ENCODE data around the gene MYO3A. TPM values are rescaled to one million over a fixed set of nuclear protein-coding genes. Genes with fewer than 3 reads are reported as not detected.
"Not testable (repeated sequence)": the region's sequence is repeated elsewhere in the genome, so short reads cannot be mapped to it uniquely, and the experiment has no call there.

Gene MYO3A
- total RNA-seq, 2 experiments from 2014 or later = not detected

GRCh38 chr10:25999295-25999981 is 65.4 kb downstream of the MYO3A start:
- ATAC-seq = peak; percentile 30
- H3K4me1 Mint-ChIP-seq = no peaks in the 10 kb centered on the region
- DNase-seq = no peak
- H3K27me3 Mint-ChIP-seq = peaks cover 9% of the 10 kb centered on the region
- H3K9me3 Mint-ChIP-seq (ENCODE audit: low read depth) = peaks cover 3% of the 10 kb centered on the region
- intact Hi-C loops (cut with DNase I, micrococcal nuclease) = no loop called here
- H3K36me3 Mint-ChIP-seq (ENCODE audit: low read depth) = no peaks in the 10 kb centered on the region
- H3K4me3 Mint-ChIP-seq = no peak overlapping the region
- H3K27ac Mint-ChIP-seq = no peak overlapping the region
- ChIA-PET CTCF (no interaction called here), POLR2A (no interaction called here)

DNA sequence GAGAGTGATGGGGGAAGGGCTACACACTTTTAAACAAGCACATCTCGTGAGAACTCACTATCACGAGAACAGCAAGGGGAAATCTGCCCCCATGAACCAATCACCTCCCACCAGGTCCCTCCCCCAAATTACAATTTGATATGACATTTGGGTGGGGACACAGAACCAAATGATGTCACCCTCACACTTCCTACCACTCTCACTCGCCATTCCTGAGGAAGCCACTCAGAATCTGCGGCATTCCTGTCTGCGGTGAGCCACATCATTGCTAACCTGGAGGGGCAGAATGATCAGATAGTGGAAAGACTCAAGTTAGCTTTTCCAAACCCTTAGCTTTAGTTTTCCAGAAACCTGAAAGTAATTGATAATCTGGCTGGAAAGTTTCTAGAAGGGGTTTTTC is 66.9 kb downstream of the MYO3A start:
- H3K4me3 Mint-ChIP-seq = no peak overlapping the region
- H3K27ac Mint-ChIP-seq = no peak overlapping the region

GRCh38 chr10:26002466-26002865 is 68.4 kb downstream of the MYO3A start:
- POLR2A ChIA-PET; H3K4me3 Mint-ChIP-seq; intact Hi-C loops (cut with DNase I, micrococcal nuclease); H3K4me1 Mint-ChIP-seq; ATAC-seq; H3K9me3 Mint-ChIP-seq (ENCODE audit: low read depth); CTCF ChIA-PET; H3K27ac Mint-ChIP-seq; H3K36me3 Mint-ChIP-seq (ENCODE audit: low read depth): not testable (repeated sequence)
- DNase-seq = peak; percentile 7
- H3K27me3 Mint-ChIP-seq = peaks cover 11% of the 10 kb centered on the region

More for the DNA sequence above, 66.9 kb downstream of the MYO3A start:
- Mint-ChIP-seq H3K27me3 (peaks cover 14% of the 10 kb centered on the region), H3K9me3 (ENCODE audit: low read depth) (peaks cover 3% of the 10 kb centered on the region), H3K4me1 (no peaks in the 10 kb centered on the region), H3K36me3 (ENCODE audit: low read depth) (no peaks in the 10 kb centered on the region)
- POLR2A ChIA-PET = no interaction called here
- DNase-seq (no peak), ATAC-seq (no peak)
- CTCF ChIA-PET = no interaction called here
- intact Hi-C loops (cut with DNase I, micrococcal nuclease) = no loop called here

DNA sequence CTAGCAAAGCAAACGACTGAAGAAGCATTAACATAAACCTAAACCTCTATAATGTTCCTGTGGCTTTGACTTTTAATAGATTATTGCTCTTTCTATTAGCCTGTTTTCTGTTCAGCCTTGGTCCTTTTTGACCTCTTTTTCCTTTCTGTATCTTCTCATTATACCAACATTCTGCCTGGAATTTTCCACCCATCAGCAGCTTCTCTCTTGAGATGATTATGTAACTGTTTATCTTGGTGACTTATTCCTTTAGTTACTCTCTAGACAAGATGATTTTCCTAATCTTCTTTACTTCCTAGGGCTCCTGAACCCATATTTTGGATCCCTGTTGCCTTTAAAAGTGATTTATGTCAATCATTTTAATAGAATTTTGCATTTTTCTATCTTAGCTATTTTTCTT is 81.1 kb downstream of the MYO3A start:
- DNase-seq = no peak
- intact Hi-C loops (cut with DNase I, micrococcal nuclease) = no loop called here
- H3K36me3 Mint-ChIP-seq (ENCODE audit: low read depth) = no peaks in the 10 kb centered on the region
- peaks cover 6% of the 10 kb centered on the region for H3K27me3 Mint-ChIP-seq
- no peaks in the 10 kb centered on the region for H3K4me1 Mint-ChIP-seq
- H3K4me3 Mint-ChIP-seq = no peak overlapping the region
- H3K9me3 Mint-ChIP-seq (ENCODE audit: low read depth) = peaks cover 5% of the 10 kb centered on the region
- POLR2A ChIA-PET = no interaction called here
- no peak for ATAC-seq
- CTCF ChIA-PET = no interaction called here
- no peak overlapping the region for H3K27ac Mint-ChIP-seq

GRCh38 chr10:26022831-26023230 is 88.8 kb downstream of the MYO3A start:
- DNase-seq (no peak), ATAC-seq (no peak)
- peaks cover 3% of the 10 kb centered on the region for H3K27me3 Mint-ChIP-seq
- ChIA-PET CTCF (no interaction called here), POLR2A (no interaction called here)
- intact Hi-C loops (cut with DNase I, micrococcal nuclease) = no loop called here
- no peaks in the 10 kb centered on the region for H3K36me3 Mint-ChIP-seq (ENCODE audit: low read depth)
- no peaks in the 10 kb centered on the region for H3K4me1 Mint-ChIP-seq
- H3K27ac Mint-ChIP-seq = no peak overlapping the region
- no peaks in the 10 kb centered on the region for H3K9me3 Mint-ChIP-seq (ENCODE audit: low read depth)
- no peak overlapping the region for H3K4me3 Mint-ChIP-seq

GRCh38 chr10:26024303-26024702 is 90.3 kb downstream of the MYO3A start:
- Mint-ChIP-seq H3K27me3 (peaks cover 3% of the 10 kb centered on the region), H3K36me3 (ENCODE audit: low read depth) (no peaks in the 10 kb centered on the region), H3K4me1 (no peaks in the 10 kb centered on the region), H3K9me3 (ENCODE audit: low read depth) (no peaks in the 10 kb centered on the region), H3K4me3 (no peak overlapping the region), H3K27ac (no peak overlapping the region)
- CTCF ChIA-PET = interaction anchor here (0.7 kb wide), 1 partner anchor 88 kb away, joined by 3 read pairs; no protein-coding TSS in a partner anchor
- DNase-seq (no peak), ATAC-seq (no peak)
- intact Hi-C loops (cut with DNase I, micrococcal nuclease) = no loop called here
- POLR2A ChIA-PET = no interaction called here

GRCh38 chr10:26025523-26025922 is 91.5 kb downstream of the MYO3A start:
- intact Hi-C loops (cut with DNase I, micrococcal nuclease) = no loop called here
- H3K9me3 Mint-ChIP-seq (ENCODE audit: low read depth) = no peaks in the 10 kb centered on the region

GRCh38 chr10:26029858-26030257 is 95.8 kb downstream of the MYO3A start:
- Mint-ChIP-seq H3K4me1 (no peaks in the 10 kb centered on the region), H3K4me3 (no peak overlapping the region), H3K27ac (no peak overlapping the region), H3K36me3 (ENCODE audit: low read depth) (no peaks in the 10 kb centered on the region), H3K27me3 (no peaks in the 10 kb centered on the region), H3K9me3 (ENCODE audit: low read depth) (no peaks in the 10 kb centered on the region)
- ChIA-PET CTCF (no interaction called here), POLR2A (no interaction called here)
- intact Hi-C loops (cut with DNase I, micrococcal nuclease) = no loop called here
- ATAC-seq (no peak), DNase-seq (no peak)

More at GRCh38 chr10:26025523-26025922, 91.5 kb downstream of the MYO3A start:
- H3K27ac Mint-ChIP-seq = no peak overlapping the region
- H3K4me1 Mint-ChIP-seq = no peaks in the 10 kb centered on the region
- no peak overlapping the region for H3K4me3 Mint-ChIP-seq
- DNase-seq = no peak
- POLR2A ChIA-PET = no interaction called here
- no peaks in the 10 kb centered on the region for H3K27me3 Mint-ChIP-seq
- no peak for ATAC-seq
- CTCF ChIA-PET = no interaction called here
- no peaks in the 10 kb centered on the region for H3K36me3 Mint-ChIP-seq (ENCODE audit: low read depth)

GRCh38 chr10:26031300-26031699 is 97.3 kb downstream of the MYO3A start:
- H3K9me3 Mint-ChIP-seq (ENCODE audit: low read depth) = no peaks in the 10 kb centered on the region
- H3K36me3 Mint-ChIP-seq (ENCODE audit: low read depth) = no peaks in the 10 kb centered on the region
- intact Hi-C loops (cut with DNase I, micrococcal nuclease) = no loop called here
- ChIA-PET CTCF (no interaction called here), POLR2A (no interaction called here)
- no peak overlapping the region for H3K4me3 Mint-ChIP-seq
- H3K4me1 Mint-ChIP-seq = no peaks in the 10 kb centered on the region
- no peaks in the 10 kb centered on the region for H3K27me3 Mint-ChIP-seq
- DNase-seq (no peak), ATAC-seq (no peak)
- no peak overlapping the region for H3K27ac Mint-ChIP-seq

DNA sequence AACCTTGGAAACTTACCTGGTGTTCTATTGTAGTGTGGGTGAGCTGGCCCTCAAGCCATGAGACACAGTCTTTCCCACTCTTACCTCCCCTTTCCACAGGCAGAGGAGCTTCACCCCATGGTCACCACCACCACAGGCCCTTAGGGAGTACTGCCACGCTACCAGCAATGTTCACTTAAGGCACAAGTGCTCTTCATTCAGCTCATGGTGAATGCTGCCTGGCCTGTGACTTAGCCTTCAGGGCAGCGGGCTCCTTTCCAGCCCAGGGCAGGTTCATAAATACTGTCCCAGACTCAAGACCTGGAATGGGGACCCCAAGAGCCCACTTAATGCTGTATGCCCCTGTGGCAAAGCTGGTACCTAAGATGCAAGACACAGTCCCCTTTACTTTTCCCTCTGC is 109.4 kb downstream of the MYO3A start:
- Mint-ChIP-seq H3K36me3 (ENCODE audit: low read depth) (no peaks in the 10 kb centered on the region), H3K27me3 (peaks cover 2% of the 10 kb centered on the region), H3K4me3 (no peak overlapping the region), H3K9me3 (ENCODE audit: low read depth) (peaks cover 7% of the 10 kb centered on the region), H3K4me1 (no peaks in the 10 kb centered on the region), H3K27ac (no peak overlapping the region)
- intact Hi-C loops (cut with DNase I, micrococcal nuclease) = no loop called here
- ChIA-PET CTCF (no interaction called here), POLR2A (no interaction called here)
- no peak for DNase-seq
- no peak for ATAC-seq

DNA sequence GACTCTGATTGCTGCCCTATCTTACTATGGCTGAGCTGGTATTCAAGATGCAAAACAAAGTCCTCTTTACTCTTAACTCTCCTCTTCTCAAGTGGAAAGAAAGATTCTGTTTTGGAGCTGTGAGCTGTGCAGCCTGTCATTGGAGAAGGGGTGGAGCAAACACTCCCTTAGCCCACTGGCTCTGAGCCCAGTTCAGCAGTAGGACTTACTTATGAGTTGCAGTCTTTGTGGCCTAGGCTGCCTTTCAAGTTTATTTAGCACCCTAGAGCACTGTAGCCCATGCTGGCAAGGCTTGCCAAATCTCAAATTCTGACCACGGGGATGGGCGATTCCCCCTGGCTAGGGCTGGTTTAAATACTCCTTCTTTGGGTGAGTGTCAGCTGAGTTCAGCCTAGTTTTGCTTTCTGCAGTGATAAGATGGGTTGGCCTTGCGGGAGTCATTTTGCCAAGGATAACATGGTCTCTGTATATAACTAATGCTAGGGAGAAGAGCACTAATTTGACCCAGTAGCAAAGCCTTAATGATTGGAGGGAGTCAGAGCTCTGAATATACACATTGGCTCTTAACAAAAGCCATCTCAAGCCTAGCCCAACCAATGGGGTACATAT is 110.2 kb downstream of the MYO3A start:
- CTCF ChIA-PET = no interaction called here
- H3K36me3 Mint-ChIP-seq (ENCODE audit: low read depth) = no peaks in the 10 kb centered on the region
- DNase-seq (no peak), ATAC-seq (no peak)
- no peaks in the 10 kb centered on the region for H3K4me1 Mint-ChIP-seq
- H3K27ac Mint-ChIP-seq = no peak overlapping the region
- intact Hi-C loops (cut with DNase I, micrococcal nuclease) = no loop called here
- peaks cover 2% of the 10 kb centered on the region for H3K27me3 Mint-ChIP-seq
- no peak overlapping the region for H3K4me3 Mint-ChIP-seq
- POLR2A ChIA-PET = no interaction called here
- H3K9me3 Mint-ChIP-seq (ENCODE audit: low read depth) = peaks cover 3% of the 10 kb centered on the region

DNA sequence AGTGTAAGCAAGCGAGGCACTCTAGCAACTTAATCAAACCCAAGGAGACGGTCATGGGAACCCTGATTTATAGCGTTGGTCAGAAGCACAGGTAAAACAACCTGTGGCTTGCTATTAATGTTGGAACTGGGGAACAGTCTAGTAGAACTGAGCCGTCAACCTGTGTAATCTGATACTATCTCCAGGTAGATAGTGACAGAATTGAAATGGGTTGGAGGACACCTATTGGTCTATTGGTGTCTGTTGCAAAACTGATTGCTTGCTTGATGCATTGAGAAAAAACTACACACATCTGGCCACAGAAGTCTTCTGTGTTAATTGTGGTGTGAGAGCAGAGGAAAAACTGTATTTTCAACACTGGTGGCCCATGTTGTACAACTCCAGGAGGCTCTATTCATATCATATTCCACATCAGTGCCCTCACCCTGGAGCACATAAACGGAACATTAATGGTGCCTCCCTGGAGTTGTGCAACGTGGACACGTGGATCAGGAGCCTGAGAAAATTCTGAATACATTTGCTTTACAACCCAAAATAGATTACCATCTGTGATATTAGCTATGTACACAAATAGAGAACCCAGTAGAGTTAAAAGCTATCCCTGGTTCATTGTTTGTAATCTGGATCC is 112.2 kb downstream of the MYO3A start:
- POLR2A ChIA-PET = no interaction called here
- DNase-seq (no peak), ATAC-seq (no peak)
- intact Hi-C loops (cut with DNase I, micrococcal nuclease) = no loop called here
- Mint-ChIP-seq H3K9me3 (ENCODE audit: low read depth) (no peaks in the 10 kb centered on the region), H3K4me1 (no peaks in the 10 kb centered on the region), H3K4me3 (no peak overlapping the region), H3K36me3 (ENCODE audit: low read depth) (no peaks in the 10 kb centered on the region), H3K27me3 (peaks cover 2% of the 10 kb centered on the region), H3K27ac (no peak overlapping the region)
- CTCF ChIA-PET = no interaction called here
